Right lobe of liver (tissue), 6 donors: ENCODE results near the gene MED9. TPM values are rescaled to one million over a fixed set of nuclear protein-coding genes. Genes with fewer than 3 reads are reported as not detected.

Source experiments
- ATAC-seq, 4 donors: fragments of 200-7000 bp; cut with Tn5 transposase; one replicate each; pipeline ENCODE4 v1.9.1; 2020; ENCODE audit warnings: mild to moderate bottlenecking in 4 of 4, moderate library complexity in 4 of 4
- DNase-seq, 3 donors: peaks; one replicate each; pipeline ENCODE4 v3.0.0-alpha.2; 2020
- H3K27ac ChIP-seq, 3 donors: fragments of 200-600 bp; one replicate each; pipeline ENCODE4 v1.8.0; 2022
- H3K27me3 ChIP-seq, 2 donors: fragments of 200-600 bp; one replicate each; pipeline ENCODE4 v1.8.0; 2022
- H3K36me3 ChIP-seq, 4 donors: fragments of 200-600 bp; sonication (generic) in 1 of 4; one replicate each; pipeline versions ENCODE4 v1.5.1 to v1.8.0; 2017 to 2022; ENCODE audit warnings: control low read depth in 1 of 4
- H3K4me1 ChIP-seq, 4 donors: fragments of 200-600 bp; sonication (generic) in 1 of 4; one replicate each; pipeline versions ENCODE4 v1.5.1 to v1.8.0; 2017 to 2022; ENCODE audit warnings: control low read depth in 1 of 4
- H3K4me3 ChIP-seq, 3 donors: fragments of 200-600 bp; one replicate each; pipeline ENCODE4 v1.8.0; 2022
- H3K9me3 ChIP-seq, 4 donors: fragments of 200-600 bp; sonication (generic) in 1 of 4; one replicate each; pipeline versions ENCODE4 v1.5.1 to v1.8.0; 2017 to 2022; ENCODE audit warnings: control low read depth in 1 of 4
- CTCF ChIP-seq, 4 donors: fragments of 200-600 bp in 3 of 4; fragments of 450-650 bp in 1 of 4; IDR thresholded peaks; one replicate each; pipeline versions ENCODE4 v1.5.1 to v1.8.0; 2016 to 2022; ENCODE audit warnings: antibody characterized with exemption in 4 of 4, mild to moderate bottlenecking in 2 of 4
- POLR2A ChIP-seq: fragments of 450-650 bp; IDR thresholded peaks from one replicate; pipeline ENCODE4 v1.6.1; 2017; ENCODE audit warnings: antibody characterized with exemption, mild to moderate bottlenecking
- WGBS: methylation state at CpG from one replicate; pipeline ENCODE4 v1.1.6; 2018; ENCODE audit warnings: low coverage, low lambda C conversion rate; ENCODE audit not compliant: insufficient coverage; ENCODE audit errors: missing lambda C conversion rate; 5-methylcytosine and 5-hydroxymethylcytosine counted together
- intact Hi-C, 2 donors: fragments of 100-400 bp; cut with DNase I; formaldehyde crosslinking; loops; one replicate each; pipeline versions ENCODE4 v1.11.2 to v1.14.1; 2022
- total RNA-seq, 6 experiments: library from RNA; depleted of rRNA in 2 of 6; stranded (reverse); fragments of >200 nt in 2 of 6; fragmentation: NEBNext Ultra II Directional in 3 of 6; extraction: Animal tissue kit (Norgen Biotek cat#: 25700) in 3 of 6; gene quantifications; one replicate each; pipeline versions ENCODE4 v1.1.0 to v1.2.4, GENCODE V29; 2016 to 2023
- donor health status: DM: no; HTN: yes; CAD: no.
- donor health status: DM: no; HTN: no; CAD: no.
- donor health status: DM: no; HTN: no; CAD: no.
- donor health status: DM: no; HTN: yes; CAD: no.
- donor health status: DM: no; HTN: yes; CAD: no.

Gene MED9
- total RNA-seq, 6 experiments from 2014 or later = 5.7 to 24.4 (median 12.4) TPM

GRCh38 chr17:17440010-17440843 lies 36.6 kb upstream of the MED9 start:
- TF ChIP-seq POLR2A (no peak), CTCF (IDR thresholded peaks at IDR 0.05) (peak; percentile 34 to 64 (median 46))
- H3K27me3 ChIP-seq = no peaks in the 10 kb centered on the region
- DNase-seq (peak; percentile 55 to 64 (median 61)), ATAC-seq (peak; percentile 33 to 59 (median 54))
- H3K9me3 ChIP-seq = no peaks in the 10 kb centered on the region
- intact Hi-C loops = no loop called here
- H3K4me1 ChIP-seq = peaks cover 0 to 38% (median 5%) of the 10 kb centered on the region in 4 donors
- no peaks in the 10 kb centered on the region for H3K36me3 ChIP-seq
- no peak overlapping the region for H3K4me3 ChIP-seq
- peak overlapping the region in 2 of 3 donors; percentile 33 to 70 for H3K27ac ChIP-seq
- WGBS = 51% methylated on average over 7 of the region's 11 CpGs

GRCh38 chr17:17440938-17441675 lies 35.7 kb upstream of the MED9 start:
- peaks cover 0 to 46% (median 11%) of the 10 kb centered on the region in 4 donors for H3K4me1 ChIP-seq
- TF ChIP-seq CTCF (IDR thresholded peaks at IDR 0.05) (no peak), POLR2A (no peak)
- no peaks in the 10 kb centered on the region for H3K27me3 ChIP-seq
- ATAC-seq (no peak), DNase-seq (no peak)
- 96% methylated on average over 11 of the region's 11 CpGs for WGBS
- intact Hi-C loops = no loop called here
- H3K4me3 ChIP-seq = no peak overlapping the region
- H3K36me3 ChIP-seq = no peaks in the 10 kb centered on the region
- H3K9me3 ChIP-seq = no peaks in the 10 kb centered on the region
- H3K27ac ChIP-seq = peak overlapping the region in 2 of 3 donors; percentile 33 to 70

- intact Hi-C loops = no loop called here
- TF ChIP-seq CTCF (IDR thresholded peaks at IDR 0.05) (no peak), POLR2A (peak; percentile 56)
Observed at GRCh38 chr17:17443173-17443572, 33.6 kb upstream of the MED9 start.

GRCh38 chr17:17445296-17445924 lies 31.4 kb upstream of the MED9 start:
- peak overlapping the region in 1 of 3 donors; percentile 14 for H3K4me3 ChIP-seq
- H3K4me1 ChIP-seq = peaks cover 0 to 44% (median 19%) of the 10 kb centered on the region in 4 donors
- intact Hi-C loops = loop anchor here in 1 of 2 donors (5.0 kb wide), 1 partner anchor 38 kb away; no protein-coding TSS in a partner anchor
- no peaks in the 10 kb centered on the region for H3K27me3 ChIP-seq
- WGBS = 85% methylated on average over 8 of the region's 8 CpGs
- H3K27ac ChIP-seq = peak overlapping the region in 2 of 3 donors; percentile 85 to 97
- ATAC-seq = peak in 2 of 4 donors; percentile 1
- TF ChIP-seq POLR2A (peak; percentile 44), CTCF (IDR thresholded peaks at IDR 0.05) (no peak)
- H3K9me3 ChIP-seq = no peaks in the 10 kb centered on the region
- no peaks in the 10 kb centered on the region for H3K36me3 ChIP-seq
- no peak for DNase-seq

More at GRCh38 chr17:17443173-17443572, 33.6 kb upstream of the MED9 start:
- peaks cover 0 to 59% (median 20%) of the 10 kb centered on the region in 4 donors for H3K4me1 ChIP-seq
- H3K27me3 ChIP-seq = no peaks in the 10 kb centered on the region
- H3K4me3 ChIP-seq = no peak overlapping the region
- ATAC-seq = peak in 1 of 4 donors; percentile 2
- WGBS = 20% methylated on average over 1 of the region's 14 CpGs
- no peak for DNase-seq
- H3K27ac ChIP-seq = peak overlapping the region in 2 of 3 donors; percentile 85 to 97
- no peaks in the 10 kb centered on the region for H3K36me3 ChIP-seq
- no peaks in the 10 kb centered on the region for H3K9me3 ChIP-seq
